ENCODE data around the gene SMPDL3A.

GRCh38 chr6:122809691-122810090 is 20.6 kb downstream of the SMPDL3A start:
- TF ChIP-seq ATF3 (IDR thresholded peaks at IDR 0.05): no peak
- no peak for TF ChIP-seq ATF3 (CRISPR knock-in tag; conservative IDR thresholded peaks at IDR 0.05)
- TF ChIP-seq EP300 (IDR thresholded peaks at IDR 0.05; ENCODE audit: low read length): no peak
- no peak for TF ChIP-seq POLR2A (conservative IDR thresholded peaks at IDR 0.05)
- TF ChIP-seq HMG20B (CRISPR knock-in tag; IDR thresholded peaks at IDR 0.05): no peak
- no peak for TF ChIP-seq CBX2 (IDR thresholded peaks at IDR 0.05; ENCODE audit: insufficient read depth, low read length, poor library complexity, severe bottlenecking)
- no peak for TF ChIP-seq SMC3 (conservative IDR thresholded peaks at IDR 0.05; ENCODE audit: insufficient read depth, low read depth, low read length)
- TF ChIP-seq ZNF445 (CRISPR knock-in tag; IDR thresholded peaks at IDR 0.05; ENCODE audit: low read depth): no peak
- TF ChIP-seq ELF1 (tag; IDR thresholded peaks at IDR 0.05): no peak
- TF ChIP-seq ZNF395 (CRISPR knock-in tag; IDR thresholded peaks at IDR 0.05): no peak
- TF ChIP-seq RAD21 (CRISPR knock-in tag; conservative IDR thresholded peaks at IDR 0.05 in 1 of 2, IDR thresholded peaks at IDR 0.05 in 1 of 2): no peak
- no peak for TF ChIP-seq PREB (CRISPR knock-in tag; IDR thresholded peaks at IDR 0.05)
- TF ChIP-seq ZNF274 (IDR thresholded peaks at IDR 0.05; ENCODE audit: borderline replicate concordance, low read depth, low read length): no peak
- TF ChIP-seq TARDBP (IDR thresholded peaks at IDR 0.05): no peak
